DND-41 (cell line): ENCODE measurements around the gene KLHL36.
"Not testable (repeated sequence)": the region's sequence is repeated elsewhere in the genome, so short reads cannot be mapped to it uniquely, and the experiment has no call there.

Experiments
- ATAC-seq: fragments of 200-7000 bp; cut with Tn5 transposase; 3 replicates; pipeline ENCODE4 v1.9.1; 2021; ENCODE audit warnings: low read depth; ENCODE audit not compliant: insufficient read depth
- DNase-seq: peaks from one replicate; pipeline ENCODE4 v3.0.0-alpha.2; 2020
- H2AFZ ChIP-seq: 2 replicates; pipeline ENCODE4 v1.6.0; 2012; ENCODE audit warnings: low read depth, low read length
- H3K27ac ChIP-seq: 2 replicates; pipeline ENCODE4 v1.5.1; 2012; ENCODE audit warnings: low read length, inconsistent platforms
- H3K27me3 ChIP-seq: fragments of 200-600 bp; sonication (generic); 2 replicates; pipeline ENCODE4 v1.6.0; 2012; ENCODE audit warnings: low read length, mild to moderate bottlenecking, inconsistent platforms; ENCODE audit not compliant: insufficient read depth, poor library complexity
- H3K36me3 ChIP-seq: 2 replicates; pipeline ENCODE4 v1.5.1; 2012; ENCODE audit warnings: low read length, inconsistent platforms; ENCODE audit not compliant: insufficient read depth
- H3K4me1 ChIP-seq: 2 replicates; pipeline ENCODE4 v1.5.1; 2012; ENCODE audit warnings: mild to moderate bottlenecking, low read length; ENCODE audit not compliant: insufficient read depth
- H3K4me2 ChIP-seq: 2 replicates; pipeline ENCODE4 v1.6.0; 2012; ENCODE audit warnings: mild to moderate bottlenecking, moderate library complexity, low read length, inconsistent platforms; ENCODE audit not compliant: insufficient read depth
- H3K4me3 ChIP-seq, 2 experiments: fragments of 200-600 bp in 1 of 2; shearing (Covaris generic) in 1 of 2; 2 replicates each; pipeline ENCODE4 v1.5.1; 2012 to 2016; ENCODE audit warnings: inconsistent platforms in 2 of 2, low read length in 2 of 2, mild to moderate bottlenecking in 2 of 2, low read depth in 1 of 2, moderate library complexity in 1 of 2
- H3K79me2 ChIP-seq: 2 replicates; pipeline ENCODE4 v1.6.0; 2012; ENCODE audit warnings: low read length, inconsistent platforms; ENCODE audit not compliant: insufficient read depth
- H3K9ac ChIP-seq: 2 replicates; pipeline ENCODE4 v1.6.0; 2012; ENCODE audit warnings: low read depth, mild to moderate bottlenecking, inconsistent platforms, low read length, moderate library complexity
- H3K9me3 ChIP-seq: 2 replicates; pipeline ENCODE4 v1.5.1; 2012; ENCODE audit warnings: low read length, moderate library complexity, mild to moderate bottlenecking, inconsistent platforms; ENCODE audit not compliant: insufficient read depth, severe bottlenecking
- H4K20me1 ChIP-seq: 2 replicates; pipeline ENCODE4 v1.6.0; 2012; ENCODE audit warnings: low read length; ENCODE audit not compliant: insufficient read depth
- EZH2 ChIP-seq: IDR thresholded peaks from 3 replicates; pipeline ENCODE4 v1.6.1; 2012; ENCODE audit warnings: borderline replicate concordance, low read depth, mild to moderate bottlenecking, moderate library complexity, low read length, inconsistent platforms; ENCODE audit not compliant: severe bottlenecking
- TF ChIP-seq, protein P1 (sequence below): IDR thresholded peaks from 2 replicates; pipeline ENCODE4 v1.5.1; 2012; ENCODE audit warnings: borderline replicate concordance, low read length, moderate library complexity, mild to moderate bottlenecking; ENCODE audit not compliant: poor library complexity, severe bottlenecking; ENCODE audit errors: extremely low read depth

Gene KLHL36

DNA sequence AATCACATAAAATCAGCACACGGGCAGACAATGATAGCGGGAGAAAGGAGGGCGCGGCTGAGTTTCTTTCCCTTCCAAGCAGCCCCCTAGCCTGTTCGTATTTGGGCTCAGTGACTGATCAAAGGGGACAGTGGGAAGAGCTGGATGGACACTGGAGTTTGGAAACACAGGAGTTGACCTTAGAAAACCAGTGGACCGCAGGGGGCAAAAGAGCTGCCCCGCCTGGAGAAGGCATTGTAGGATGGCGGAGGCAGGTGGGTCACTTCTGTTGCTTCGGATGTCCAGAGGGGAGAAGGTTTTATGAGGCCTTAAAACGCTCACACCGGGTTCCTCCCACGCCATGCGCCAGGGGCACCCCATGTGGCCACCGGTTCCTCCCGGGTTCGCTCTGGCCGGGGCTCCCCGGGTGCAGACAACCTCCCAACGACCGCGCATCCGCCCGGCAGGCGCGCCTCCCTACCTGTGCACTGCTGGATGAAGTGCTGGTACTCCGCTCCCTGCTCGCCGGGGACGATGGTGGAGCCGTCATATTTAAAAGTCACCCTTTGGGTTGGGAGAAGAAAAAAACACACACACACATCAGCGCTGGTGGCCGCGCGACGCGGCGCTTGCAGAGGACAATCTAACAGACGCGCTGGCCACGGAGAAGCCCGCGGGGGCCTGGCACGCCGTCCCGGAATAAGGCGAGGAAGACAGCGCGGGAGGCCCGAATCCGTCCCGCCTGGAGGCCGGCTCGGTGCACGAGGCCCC is 31.1 kb upstream of the KLHL36 start:
- Histone ChIP-seq H3K9ac (peak overlapping the region; percentile 46; the same call in 1 of the 2 replicates), H3K27ac (no peak overlapping the region), H3K4me3 (peak overlapping the region in 1 of 2 experiments; percentile 58; a peak in 2 of 4 replicates), H4K20me1 (no peaks in the 10 kb centered on the region), H3K27me3 (peaks cover 9% of the 10 kb centered on the region), H3K4me2 (peak overlapping the region; percentile 76), H3K4me1 (peaks cover 7% of the 10 kb centered on the region), H3K9me3 (no peaks in the 10 kb centered on the region), H3K79me2 (no peaks in the 10 kb centered on the region), H3K36me3 (no peaks in the 10 kb centered on the region), H2AFZ (peak overlapping the region; percentile 65)
- DNase-seq: no peak
- no peak for ATAC-seq
- TF ChIP-seq, protein P1, sequence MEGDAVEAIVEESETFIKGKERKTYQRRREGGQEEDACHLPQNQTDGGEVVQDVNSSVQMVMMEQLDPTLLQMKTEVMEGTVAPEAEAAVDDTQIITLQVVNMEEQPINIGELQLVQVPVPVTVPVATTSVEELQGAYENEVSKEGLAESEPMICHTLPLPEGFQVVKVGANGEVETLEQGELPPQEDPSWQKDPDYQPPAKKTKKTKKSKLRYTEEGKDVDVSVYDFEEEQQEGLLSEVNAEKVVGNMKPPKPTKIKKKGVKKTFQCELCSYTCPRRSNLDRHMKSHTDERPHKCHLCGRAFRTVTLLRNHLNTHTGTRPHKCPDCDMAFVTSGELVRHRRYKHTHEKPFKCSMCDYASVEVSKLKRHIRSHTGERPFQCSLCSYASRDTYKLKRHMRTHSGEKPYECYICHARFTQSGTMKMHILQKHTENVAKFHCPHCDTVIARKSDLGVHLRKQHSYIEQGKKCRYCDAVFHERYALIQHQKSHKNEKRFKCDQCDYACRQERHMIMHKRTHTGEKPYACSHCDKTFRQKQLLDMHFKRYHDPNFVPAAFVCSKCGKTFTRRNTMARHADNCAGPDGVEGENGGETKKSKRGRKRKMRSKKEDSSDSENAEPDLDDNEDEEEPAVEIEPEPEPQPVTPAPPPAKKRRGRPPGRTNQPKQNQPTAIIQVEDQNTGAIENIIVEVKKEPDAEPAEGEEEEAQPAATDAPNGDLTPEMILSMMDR: no peak
- TF ChIP-seq EZH2: peak; percentile 65

DNA sequence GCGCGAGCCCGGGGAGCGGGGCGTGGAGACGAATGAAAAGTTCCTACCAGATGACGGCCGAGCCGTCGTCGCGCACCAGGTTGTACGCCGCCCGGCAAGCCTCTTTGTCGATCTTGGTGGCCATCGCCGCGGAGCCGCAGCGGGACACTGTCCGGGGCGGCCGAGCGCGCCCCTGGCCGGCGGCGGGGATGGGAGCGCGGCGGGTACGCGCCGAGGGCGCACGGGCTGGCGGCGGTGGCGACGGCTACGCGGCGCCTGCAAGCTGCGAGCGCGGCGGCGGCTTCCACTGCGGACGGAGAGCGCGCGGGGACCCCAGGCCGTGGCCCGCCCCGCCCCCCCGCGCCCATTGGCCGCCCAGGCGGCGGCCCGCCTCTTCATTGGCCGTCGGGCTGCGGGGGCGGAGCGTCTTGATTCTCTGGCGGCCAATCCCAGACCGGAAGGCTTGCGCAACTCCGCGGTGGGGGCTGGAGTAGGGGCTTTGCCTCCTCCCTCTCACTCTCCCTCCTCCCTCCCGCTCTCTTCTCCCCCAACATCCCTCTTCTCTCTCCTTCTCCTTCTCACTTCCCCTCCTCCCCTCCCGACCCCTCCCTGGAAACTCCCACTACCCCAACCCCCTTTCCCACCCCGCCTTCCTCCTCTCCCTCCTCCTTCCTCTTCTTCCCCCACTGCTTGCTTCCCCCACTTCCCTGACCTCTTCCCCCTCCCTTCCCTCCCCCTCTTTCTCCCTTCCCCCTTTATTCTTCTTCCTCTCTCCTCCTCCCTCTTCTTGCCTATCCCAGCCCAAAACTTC is 30.3 kb upstream of the KLHL36 start, which contains the start of gene COTL1:
Gene COTL1 (minus strand): TSS at position 288 of the 790 bp plus-strand sequence. CDS start 164 bp downstream, at position 124.
- H3K4me3 ChIP-seq: peak within 1 kb of the TSS in 1 of 2 experiments; percentile 58; a peak in 2 of 4 replicates
- TF ChIP-seq EZH2: no peak
- TF ChIP-seq, protein P1: no peak

GRCh38 chr16:84618581-84619460 is 29.5 kb upstream of the KLHL36 start:
- H4K20me1 ChIP-seq: no peaks in the 10 kb centered on the region
- DNase-seq: no peak
- H3K27ac ChIP-seq: no peak overlapping the region
- no peak overlapping the region for H3K9ac ChIP-seq
- no peaks in the 10 kb centered on the region for H3K79me2 ChIP-seq
- H3K36me3 ChIP-seq: no peaks in the 10 kb centered on the region
- ATAC-seq: no peak
- peaks cover 7% of the 10 kb centered on the region for H3K4me1 ChIP-seq
- TF ChIP-seq, protein P1: no peak
- no peak for TF ChIP-seq EZH2
- H3K9me3 ChIP-seq: no peaks in the 10 kb centered on the region
- H3K27me3 ChIP-seq: peaks cover 9% of the 10 kb centered on the region
- H3K4me3 ChIP-seq: no peak overlapping the region
- no peak overlapping the region for H3K4me2 ChIP-seq
- no peak overlapping the region for H2AFZ ChIP-seq

More for the DNA sequence above, 30.3 kb upstream of the KLHL36 start, which contains the start of gene COTL1:
- DNase-seq (peak; percentile 89), ATAC-seq (peak; percentile 92)
- peak within 1 kb of the TSS; percentile 46; the same call in 1 of the 2 replicates for H3K9ac ChIP-seq
- H2AFZ ChIP-seq: peak within 1 kb of the TSS; percentile 65
- H3K36me3 ChIP-seq: no peaks in the 10 kb centered on the region
- no peaks in the 10 kb centered on the region for H3K79me2 ChIP-seq
- no peaks in the 10 kb centered on the region for H4K20me1 ChIP-seq
- peak within 1 kb of the TSS; percentile 76 for H3K4me2 ChIP-seq
- no peaks in the 10 kb centered on the region for H3K9me3 ChIP-seq
- H3K27ac ChIP-seq: no peak within 1 kb of the TSS
- peaks cover 7% of the 10 kb centered on the region for H3K4me1 ChIP-seq
- H3K27me3 ChIP-seq: peaks cover 9% of the 10 kb centered on the region

- H3K4me2 ChIP-seq, H3K27ac ChIP-seq, H3K79me2 ChIP-seq, ATAC-seq, H3K4me3 ChIP-seq, H2AFZ ChIP-seq, DNase-seq, H3K9me3 ChIP-seq, H3K36me3 ChIP-seq, H3K9ac ChIP-seq, H3K4me1 ChIP-seq, H3K27me3 ChIP-seq, H4K20me1 ChIP-seq: not testable (repeated sequence)
Measured at GRCh38 chr16:84620913-84621312, 27.4 kb upstream of the KLHL36 start.
